GM19372 (cell line): ENCODE data around the gene MT1E.
"Not testable (repeated sequence)": the region's sequence is repeated elsewhere in the genome, so short reads cannot be mapped to it uniquely, and the experiment has no call there.

ENCODE experiments used
- ATAC-seq: cut with Tn5 transposase; IDR thresholded peaks from one replicate; pipeline ENCODE4 v1.9.1; 2021; ENCODE audit warnings: mild to moderate bottlenecking, low read depth, moderate library complexity; ENCODE audit not compliant: unreplicated experiment

MT1E gene

DNA sequence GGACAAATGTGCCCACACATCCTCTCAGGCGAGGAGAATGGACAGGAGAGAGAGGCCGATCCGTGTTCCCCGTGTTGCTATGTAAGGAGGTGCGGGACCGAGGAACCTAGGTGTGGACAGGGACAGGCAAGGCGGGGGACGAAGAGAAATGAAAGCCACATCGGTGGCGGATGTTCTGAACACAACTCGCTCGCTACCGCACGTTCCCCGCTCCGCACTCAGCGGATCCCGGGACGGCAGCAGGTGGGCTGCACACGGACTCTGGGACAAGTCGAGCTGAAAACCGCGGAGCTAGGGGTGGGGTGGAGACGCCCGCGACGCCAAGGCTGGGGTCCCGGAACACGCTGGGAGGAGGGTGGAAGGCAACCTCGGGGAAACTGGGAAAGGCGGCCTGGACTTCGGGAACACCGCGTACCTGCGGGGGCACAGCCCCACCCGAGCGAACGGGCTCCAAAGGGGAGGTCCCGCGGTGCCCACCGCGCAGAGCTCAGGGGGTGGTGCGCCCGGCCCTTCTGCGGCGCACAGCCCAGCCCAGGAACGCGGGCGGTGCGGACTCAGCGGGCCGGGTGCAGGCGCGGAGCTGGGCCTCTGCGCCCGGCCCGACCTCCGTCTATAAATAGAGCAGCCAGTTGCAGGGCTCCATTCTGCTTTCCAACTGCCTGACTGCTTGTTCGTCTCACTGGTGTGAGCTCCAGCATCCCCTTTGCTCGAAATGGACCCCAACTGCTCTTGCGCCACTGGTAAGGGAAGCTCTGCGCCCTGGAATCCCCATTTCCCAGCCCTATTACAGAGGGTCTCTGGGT is at the start of gene MT1E:
MT1E (plus strand) TSS at position 642 of the 803 bp plus-strand sequence; CDS start at position 713, 71 bp downstream.
- peak; percentile 63 for ATAC-seq

GRCh38 chr16:56576585-56577299 is 48.8 kb upstream of the MT1E start:
- peak; percentile 61 for ATAC-seq

GRCh38 chr16:56577300-56577625 is 48.3 kb upstream of the MT1E start:
- ATAC-seq: no peak

- ATAC-seq: no peak
These were observed 45.1 kb upstream of the MT1E start for GRCh38 chr16:56580391-56581048.

DNA sequence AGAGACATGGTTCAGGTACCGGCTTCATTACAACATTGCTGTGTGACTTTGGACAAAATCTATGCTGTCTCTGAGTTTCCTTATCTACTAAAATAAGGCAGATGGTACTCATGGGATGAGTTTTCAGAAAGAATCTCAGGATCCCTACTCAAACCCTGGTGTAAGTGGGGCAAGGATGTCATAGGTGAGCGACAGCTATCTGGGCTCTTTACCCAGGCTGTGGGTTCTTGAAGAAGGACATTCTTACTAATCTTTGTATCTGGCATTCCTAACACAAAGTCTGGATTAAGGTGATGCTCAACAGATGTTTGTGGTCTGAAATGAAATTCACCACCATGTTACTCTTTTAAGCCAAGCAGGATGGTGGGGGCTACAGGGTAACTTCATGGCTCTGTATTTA is 42.7 kb upstream of the MT1E start:
- ATAC-seq: not testable (repeated sequence)

GRCh38 chr16:56583351-56584168 is 42.0 kb upstream of the MT1E start:
- ATAC-seq: no peak

- ATAC-seq: no peak
These were observed 41.3 kb upstream of the MT1E start for GRCh38 chr16:56584276-56584675.

DNA sequence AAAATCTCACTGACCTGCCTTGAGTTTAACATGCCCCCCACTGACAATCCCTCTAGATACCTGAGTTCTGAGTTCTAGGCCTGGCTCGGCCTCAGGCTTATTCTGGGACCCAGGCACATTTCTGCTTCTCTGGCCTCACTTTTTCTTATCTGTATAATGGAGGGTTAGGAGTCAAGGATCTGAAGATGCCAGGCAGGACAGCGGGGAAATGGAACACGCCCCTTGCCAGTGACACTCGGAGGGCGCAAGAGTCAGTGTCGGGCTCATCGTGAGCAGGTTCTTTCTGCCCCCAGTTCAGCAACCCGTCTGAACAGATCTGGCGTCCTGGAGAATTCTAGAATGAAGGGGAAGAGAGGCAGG is 36.8 kb upstream of the MT1E start:
- no peak for ATAC-seq

DNA sequence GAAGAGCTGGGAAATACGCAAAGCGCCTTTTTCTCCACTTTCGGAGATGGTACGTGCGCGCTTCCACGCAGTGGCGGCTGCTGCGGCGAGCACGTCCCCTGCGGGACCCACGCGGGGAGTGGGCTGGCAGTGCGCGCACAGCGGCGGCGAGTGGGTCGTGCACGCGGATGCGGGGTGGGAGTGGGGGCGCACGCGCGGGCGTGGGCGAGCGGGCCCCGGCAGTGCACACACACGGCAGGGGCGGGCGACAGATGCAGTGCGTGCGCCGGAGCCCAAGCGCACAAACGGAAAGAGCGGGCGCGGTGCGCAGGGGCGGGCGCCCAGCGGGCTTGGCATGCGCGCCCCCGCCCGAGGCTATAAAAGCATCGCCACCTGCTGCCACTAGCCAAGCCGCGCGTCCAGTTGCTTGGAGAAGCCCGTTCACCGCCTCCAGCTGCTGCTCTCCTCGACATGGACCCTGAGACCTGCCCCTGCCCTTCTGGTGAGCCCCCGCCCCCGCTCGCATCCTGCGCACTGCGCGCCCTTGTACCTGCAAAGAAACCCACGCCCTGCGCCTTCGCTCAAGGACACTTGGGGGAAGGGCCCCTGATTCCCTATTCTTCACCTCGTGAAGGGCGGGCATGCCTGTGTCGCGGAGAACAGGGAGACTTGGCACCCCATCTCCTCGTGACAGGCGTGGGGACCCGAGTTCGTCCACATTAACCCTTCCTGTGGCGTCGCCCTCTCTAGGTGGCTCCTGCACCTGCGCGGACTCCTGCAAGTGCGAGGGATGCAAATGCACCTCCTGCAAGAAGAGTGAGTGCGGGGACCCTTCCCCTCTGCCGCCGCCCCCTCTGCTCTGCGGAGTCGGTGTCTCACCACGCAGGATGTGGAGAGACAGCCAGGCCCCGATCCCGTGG is 36.2 kb upstream of the MT1E start, which contains the start of gene MT3:
MT3 (plus strand) TSS at position 388 of the 899 bp plus-strand sequence; CDS start at position 451, 63 bp downstream.
- no peak for ATAC-seq

- no peak for ATAC-seq
These were observed 34.1 kb upstream of the MT1E start for GRCh38 chr16:56591377-56592060.

GRCh38 chr16:56593573-56594291 is 31.8 kb upstream of the MT1E start:
- no peak for ATAC-seq

GRCh38 chr16:56594292-56594619 is 31.3 kb upstream of the MT1E start:
- ATAC-seq: no peak

- ATAC-seq: no peak
These were observed 25.1 kb upstream of the MT1E start for GRCh38 chr16:56600398-56600999.

GRCh38 chr16:56601325-56601724 is 24.3 kb upstream of the MT1E start:
- no peak for ATAC-seq

- ATAC-seq: no peak
These were observed 22.0 kb upstream of the MT1E start for GRCh38 chr16:56603589-56603988.

- no peak for ATAC-seq
These were observed 20.6 kb upstream of the MT1E start for GRCh38 chr16:56604966-56605365.

DNA sequence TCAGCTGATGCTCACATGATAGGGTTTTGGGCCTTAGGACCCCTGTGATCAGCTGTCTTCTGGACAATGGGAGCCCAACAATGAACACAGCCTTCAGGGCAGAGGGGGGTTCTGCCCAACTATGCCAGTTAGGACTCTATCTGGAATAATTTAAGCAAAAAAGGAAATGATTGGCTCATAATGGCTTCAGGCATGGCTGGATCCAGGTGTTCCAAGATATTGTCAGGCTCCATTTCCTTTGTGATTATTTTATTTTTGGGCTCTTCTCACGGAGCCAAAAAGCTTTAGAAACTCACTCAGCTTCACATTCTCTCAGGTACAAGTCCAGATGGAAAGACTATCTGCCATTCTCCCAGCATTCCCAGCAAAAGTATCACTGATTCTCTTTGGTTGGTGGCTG is 20.1 kb upstream of the MT1E start:
- ATAC-seq: no peak

DNA sequence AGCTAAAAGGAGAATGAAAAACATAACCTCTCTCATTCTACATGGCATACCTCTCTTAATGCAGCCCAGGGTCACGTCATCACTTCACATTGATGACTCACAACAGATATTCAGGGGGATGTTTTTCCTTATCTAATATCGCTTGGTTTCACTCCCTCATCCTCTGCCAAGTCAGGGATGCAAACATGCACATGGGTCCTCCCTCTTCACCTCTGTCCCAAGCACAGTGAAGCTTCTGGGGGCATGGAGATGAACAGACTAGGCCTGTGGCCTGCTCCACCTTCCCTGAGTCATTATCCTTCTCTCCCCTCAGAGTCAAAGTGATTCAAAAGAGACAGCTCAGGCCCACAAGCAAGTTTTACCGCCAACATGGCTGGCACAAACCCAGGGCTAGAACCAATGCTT is 19.5 kb upstream of the MT1E start:
- ATAC-seq: no peak
